ENCODE measurements around the gene RGPD5.
"Not testable (repeated sequence)": the region's sequence is repeated elsewhere in the genome, so short reads cannot be mapped to it uniquely, and the experiment has no call there.

The RGPD5 gene

GRCh38 chr2:109794074-109794737, at the start of gene RGPD5:
RGPD5 (plus strand) TSS chr2:109794305; CDS start chr2:109794466, 161 bp downstream.
- DNase-seq (ENCODE audit: low read depth); H3K4me3 ChIP-seq (ENCODE audit: low read depth, low read length): not testable (repeated sequence)

- not testable (repeated sequence) for DNase-seq (ENCODE audit: low read depth); H3K4me3 ChIP-seq (ENCODE audit: low read depth, low read length)
Observed at GRCh38 chr2:109751572-109751971, 42.5 kb upstream of the RGPD5 start.

GRCh38 chr2:109757163-109757824, 36.8 kb upstream of the RGPD5 start:
- H3K4me3 ChIP-seq (ENCODE audit: low read depth, low read length); DNase-seq (ENCODE audit: low read depth): not testable (repeated sequence)

- not testable (repeated sequence) for DNase-seq (ENCODE audit: low read depth); H3K4me3 ChIP-seq (ENCODE audit: low read depth, low read length)
Observed at GRCh38 chr2:109760265-109761042, 33.7 kb upstream of the RGPD5 start.

DNA sequence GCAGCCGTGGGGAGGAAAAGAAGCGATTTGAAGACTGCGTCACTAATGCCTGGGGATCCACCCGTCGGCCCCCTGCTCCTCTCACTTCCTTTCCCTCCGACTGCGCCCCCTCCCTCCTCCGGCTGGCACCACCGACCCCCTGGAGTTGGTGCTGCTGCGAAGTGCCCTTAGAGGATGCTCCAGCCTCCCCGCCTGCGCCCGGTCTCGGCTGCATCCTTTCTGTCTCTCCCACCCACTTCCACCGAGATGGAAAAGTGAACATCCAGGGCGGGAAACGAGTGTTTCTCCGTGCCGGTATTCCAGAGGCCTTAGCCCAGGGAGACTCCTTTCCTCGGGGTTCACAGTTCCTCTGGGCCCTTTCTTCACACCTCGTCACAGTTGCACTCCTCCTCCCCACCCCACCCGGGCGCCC, 33.1 kb upstream of the RGPD5 start:
- DNase-seq (ENCODE audit: low read depth); H3K4me3 ChIP-seq (ENCODE audit: low read depth, low read length): not testable (repeated sequence)

- not testable (repeated sequence) for DNase-seq (ENCODE audit: low read depth); H3K4me3 ChIP-seq (ENCODE audit: low read depth, low read length)
Observed at GRCh38 chr2:109761976-109762375, 32.1 kb upstream of the RGPD5 start.

DNA sequence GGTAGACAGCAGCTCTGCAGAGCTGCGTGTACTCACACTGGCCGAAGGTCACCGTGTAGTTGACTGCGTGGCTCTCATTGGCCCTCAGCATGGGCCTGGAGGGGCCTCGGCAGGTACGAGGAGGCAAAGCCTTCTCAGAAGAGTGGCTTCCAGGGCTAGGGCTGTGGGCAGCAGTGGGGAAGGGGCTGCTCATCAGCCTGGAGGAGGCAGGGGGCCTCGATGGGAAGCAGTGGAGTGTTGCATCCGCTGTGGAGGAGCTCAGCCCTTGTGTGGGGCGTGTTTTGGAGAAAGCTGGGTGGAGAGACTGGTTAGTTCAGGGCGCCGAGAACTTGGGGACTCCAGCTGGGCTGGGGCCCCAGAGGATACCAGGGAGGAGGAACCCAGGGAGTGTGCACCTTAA, 28.0 kb upstream of the RGPD5 start:
- not testable (repeated sequence) for DNase-seq (ENCODE audit: low read depth); H3K4me3 ChIP-seq (ENCODE audit: low read depth, low read length)

DNA sequence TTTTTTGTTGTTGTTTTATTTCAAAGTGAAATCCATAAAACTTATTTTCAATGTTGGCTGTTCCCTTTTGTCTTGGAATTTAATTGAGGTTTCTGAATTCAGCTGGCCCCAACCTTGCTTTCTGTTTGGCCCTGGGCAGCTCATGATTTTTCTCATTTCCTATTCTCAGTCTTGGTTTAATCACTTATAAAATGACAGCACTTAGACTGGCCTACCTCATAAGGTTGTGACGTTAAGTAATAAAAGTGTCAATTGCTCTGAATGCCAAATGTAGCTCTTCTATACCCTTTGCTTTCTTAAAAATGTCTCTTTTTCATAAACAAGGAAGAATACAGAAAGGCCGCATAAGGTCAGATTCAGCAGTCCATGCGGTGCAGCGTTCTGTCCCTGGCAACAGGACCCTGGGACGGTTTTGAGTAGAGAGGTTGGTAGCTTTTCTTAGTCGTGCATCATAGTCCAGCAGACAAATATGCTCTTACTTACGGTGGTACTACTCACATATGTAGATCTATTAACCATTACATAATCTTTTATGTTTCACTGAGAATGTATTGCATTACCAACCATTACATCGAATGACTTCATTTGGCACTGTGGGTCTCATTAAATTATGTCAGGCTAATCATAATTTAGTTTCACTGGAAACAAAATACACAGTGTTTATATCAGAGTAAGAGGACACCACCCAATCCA, 27.1 kb upstream of the RGPD5 start:
- not testable (repeated sequence) for DNase-seq (ENCODE audit: low read depth); H3K4me3 ChIP-seq (ENCODE audit: low read depth, low read length)

GRCh38 chr2:109768934-109769333, 25.2 kb upstream of the RGPD5 start:
- DNase-seq (ENCODE audit: low read depth); H3K4me3 ChIP-seq (ENCODE audit: low read depth, low read length): not testable (repeated sequence)

GRCh38 chr2:109779118-109779517, 15.0 kb upstream of the RGPD5 start:
- not testable (repeated sequence) for H3K4me3 ChIP-seq (ENCODE audit: low read depth, low read length); DNase-seq (ENCODE audit: low read depth)

GRCh38 chr2:109781147-109781816, 12.8 kb upstream of the RGPD5 start:
- not testable (repeated sequence) for H3K4me3 ChIP-seq (ENCODE audit: low read depth, low read length); DNase-seq (ENCODE audit: low read depth)

DNA sequence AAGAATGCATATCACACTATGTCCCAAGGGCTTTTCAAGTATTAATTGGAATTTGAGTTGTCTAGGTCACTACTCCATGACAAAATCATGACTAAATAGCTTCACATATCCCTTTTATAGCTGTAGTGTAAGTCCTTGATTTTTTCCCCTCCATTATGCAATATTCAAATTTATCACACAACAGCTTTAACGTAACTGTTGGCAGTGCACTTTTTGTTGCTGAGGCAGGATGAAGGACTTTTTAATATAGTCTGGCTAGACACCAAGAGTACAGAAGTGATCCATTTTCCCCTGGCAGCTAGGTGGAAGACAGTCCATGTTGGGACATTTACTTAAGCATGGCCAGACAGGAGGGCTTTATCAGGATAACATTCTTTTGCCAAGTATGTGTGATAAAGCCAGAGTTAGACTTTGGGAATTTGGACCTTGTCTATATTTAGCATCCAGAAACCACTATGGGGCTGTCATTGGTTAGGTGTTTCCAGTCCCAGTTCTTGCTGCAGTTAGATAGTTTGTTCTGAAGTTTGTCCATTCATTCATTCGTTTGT, 11.6 kb upstream of the RGPD5 start:
- not testable (repeated sequence) for DNase-seq (ENCODE audit: low read depth)

DNA sequence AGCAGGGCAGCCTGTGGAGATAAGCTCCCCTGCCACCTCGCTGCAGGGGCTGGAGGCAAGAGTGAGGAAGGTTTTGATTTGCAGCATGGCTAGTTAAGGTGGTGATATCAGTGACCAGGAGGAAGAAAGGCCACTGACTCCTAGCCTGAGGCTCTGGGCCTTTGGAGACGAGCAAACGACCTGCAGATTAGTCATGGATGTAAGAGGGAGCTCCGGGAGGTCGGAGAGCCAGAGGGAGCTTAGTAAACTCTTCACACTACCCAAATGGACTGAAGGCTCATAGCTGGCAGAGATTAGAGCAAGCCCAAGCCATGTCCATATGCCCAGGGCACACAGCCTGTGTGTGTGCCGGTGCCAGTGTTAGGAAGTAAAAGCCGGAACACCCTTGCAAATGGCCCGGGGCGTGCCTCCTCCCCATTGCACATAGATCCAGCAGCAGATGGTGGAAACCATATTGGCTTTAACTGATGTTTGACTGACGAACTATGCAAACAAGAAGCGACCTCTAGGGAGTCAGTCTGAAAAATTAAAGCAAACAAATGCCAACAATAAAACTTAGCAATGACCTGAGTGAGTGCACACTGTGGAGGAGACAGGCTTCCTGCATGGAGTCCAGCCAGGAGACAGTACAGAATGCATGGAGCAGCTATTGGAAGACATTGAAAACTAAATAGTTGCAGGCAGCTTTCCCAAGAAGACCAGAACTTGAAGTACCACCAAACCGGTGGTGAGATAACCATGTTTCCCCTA, 2.4 kb upstream of the RGPD5 start:
- not testable (repeated sequence) for H3K4me3 ChIP-seq (ENCODE audit: low read depth, low read length); DNase-seq (ENCODE audit: low read depth)

More for the DNA sequence above, 11.6 kb upstream of the RGPD5 start:
- H3K4me3 ChIP-seq (ENCODE audit: low read depth, low read length) = not testable (repeated sequence)

DNA sequence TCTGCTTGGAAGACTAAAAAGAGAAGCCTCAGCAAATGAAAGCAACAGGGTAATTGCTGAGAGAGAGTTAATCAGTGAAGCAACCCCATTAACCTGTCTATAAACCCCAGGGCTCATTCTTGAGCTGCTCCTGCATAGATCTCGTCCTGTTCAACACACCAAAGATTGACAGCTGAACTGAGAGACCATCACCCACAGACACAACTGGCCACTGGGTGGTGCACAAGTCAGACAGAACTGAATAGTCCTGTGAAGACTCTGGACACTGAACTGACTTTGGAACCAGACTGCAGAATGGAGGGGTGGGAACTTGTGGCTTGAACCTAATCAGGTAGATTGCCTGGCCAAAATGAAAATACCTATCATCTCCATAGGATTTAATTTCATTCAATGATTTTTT, 1.4 kb upstream of the RGPD5 start:
- DNase-seq (ENCODE audit: low read depth); H3K4me3 ChIP-seq (ENCODE audit: low read depth, low read length): not testable (repeated sequence)

DNA sequence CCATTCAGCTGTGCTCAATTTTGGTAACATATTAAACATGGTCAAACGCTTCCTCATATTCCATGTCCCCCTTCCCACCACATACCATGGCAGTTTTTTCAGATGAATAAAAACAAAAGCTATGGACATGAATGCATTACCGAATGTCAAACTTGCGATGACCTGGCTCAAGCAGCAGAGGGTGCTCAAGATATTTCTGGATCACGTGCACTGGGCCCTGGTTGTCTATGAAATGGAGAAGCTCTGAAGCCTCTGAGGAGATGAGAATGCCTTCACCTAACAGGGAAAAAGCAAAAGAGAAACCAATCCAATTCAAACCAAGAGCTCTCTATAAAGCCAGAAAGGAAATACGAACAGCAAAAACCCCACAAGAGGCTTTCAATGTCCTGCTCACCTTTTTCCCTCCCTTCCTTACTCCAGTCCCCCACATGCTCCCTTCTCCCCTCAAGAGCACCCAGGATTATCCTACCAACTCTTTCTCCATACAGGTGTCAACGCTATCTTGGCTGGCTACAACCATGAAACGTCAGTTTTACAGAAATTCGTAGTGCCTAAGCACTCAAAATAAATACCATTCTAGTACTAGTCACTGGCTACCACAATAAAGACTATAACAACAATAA, 77.1 kb downstream of the RGPD5 start:
- H3K4me3 ChIP-seq (ENCODE audit: low read depth, low read length); DNase-seq (ENCODE audit: low read depth): not testable (repeated sequence)

GRCh38 chr2:109876625-109877024, 82.5 kb downstream of the RGPD5 start:
- not testable (repeated sequence) for H3K4me3 ChIP-seq (ENCODE audit: low read depth, low read length); DNase-seq (ENCODE audit: low read depth)

- DNase-seq (ENCODE audit: low read depth); H3K4me3 ChIP-seq (ENCODE audit: low read depth, low read length): not testable (repeated sequence)
Observed at GRCh38 chr2:109882112-109882511, 88.0 kb downstream of the RGPD5 start.
